ENCODE measurements around the gene MRM3.
"Not testable (repeated sequence)": the region's sequence is repeated elsewhere in the genome, so short reads cannot be mapped to it uniquely, and the experiment has no call there.

Gene MRM3, protein sequence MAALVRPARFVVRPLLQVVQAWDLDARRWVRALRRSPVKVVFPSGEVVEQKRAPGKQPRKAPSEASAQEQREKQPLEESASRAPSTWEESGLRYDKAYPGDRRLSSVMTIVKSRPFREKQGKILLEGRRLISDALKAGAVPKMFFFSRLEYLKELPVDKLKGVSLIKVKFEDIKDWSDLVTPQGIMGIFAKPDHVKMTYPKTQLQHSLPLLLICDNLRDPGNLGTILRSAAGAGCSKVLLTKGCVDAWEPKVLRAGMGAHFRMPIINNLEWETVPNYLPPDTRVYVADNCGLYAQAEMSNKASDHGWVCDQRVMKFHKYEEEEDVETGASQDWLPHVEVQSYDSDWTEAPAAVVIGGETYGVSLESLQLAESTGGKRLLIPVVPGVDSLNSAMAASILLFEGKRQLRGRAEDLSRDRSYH

DNA sequence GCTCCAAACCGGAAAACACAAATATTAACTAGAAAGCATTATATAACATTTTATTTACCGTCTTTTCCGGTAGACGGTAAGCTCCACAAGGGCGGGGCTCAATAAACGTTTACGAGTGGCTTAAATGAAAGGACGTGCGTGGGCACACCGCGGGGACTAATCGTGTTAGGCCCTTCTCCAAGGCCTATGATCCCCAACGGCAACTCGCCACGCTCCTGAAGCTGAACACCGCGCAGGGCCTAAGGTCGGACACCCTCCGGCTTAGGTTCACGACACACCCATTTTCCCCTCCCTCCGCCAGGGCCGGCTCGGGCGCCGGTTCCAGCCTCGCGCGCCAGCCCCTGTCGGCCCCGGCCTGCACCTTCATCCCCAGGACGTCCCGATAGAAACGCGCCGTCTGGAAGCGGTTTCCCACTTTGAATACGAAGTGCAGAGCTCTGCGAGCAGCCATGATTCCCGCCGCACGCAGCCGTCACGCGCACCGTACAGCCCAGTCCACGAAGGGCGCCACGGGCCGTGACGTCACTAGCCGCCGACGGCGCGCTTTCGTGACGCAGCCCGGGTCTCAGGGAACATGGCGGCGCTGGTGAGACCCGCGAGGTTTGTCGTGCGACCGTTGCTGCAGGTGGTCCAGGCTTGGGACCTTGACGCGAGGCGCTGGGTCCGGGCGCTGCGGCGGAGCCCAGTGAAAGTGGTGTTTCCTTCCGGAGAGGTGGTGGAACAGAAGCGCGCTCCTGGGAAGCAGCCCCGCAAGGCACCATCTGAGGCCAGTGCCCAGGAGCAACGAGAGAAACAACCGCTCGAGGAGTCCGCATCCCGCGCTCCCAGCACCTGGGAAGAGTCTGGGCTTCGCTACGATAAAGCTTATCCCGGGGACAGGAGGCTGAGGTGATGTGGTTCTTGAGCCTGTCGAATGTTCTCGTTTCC lies at the start of gene MRM3, which contains the start of gene GLOD4:
TSS of gene MRM3 (plus strand) at position 549 of the 927 bp plus-strand sequence. CDS start at position 575, 26 bp downstream.
TSS of gene GLOD4 (minus strand) at position 476 of the 927 bp plus-strand sequence. CDS start at position 451, 25 bp downstream.
- peak; percentile 96 for DNase-seq (ENCODE audit: low read depth)

DNA sequence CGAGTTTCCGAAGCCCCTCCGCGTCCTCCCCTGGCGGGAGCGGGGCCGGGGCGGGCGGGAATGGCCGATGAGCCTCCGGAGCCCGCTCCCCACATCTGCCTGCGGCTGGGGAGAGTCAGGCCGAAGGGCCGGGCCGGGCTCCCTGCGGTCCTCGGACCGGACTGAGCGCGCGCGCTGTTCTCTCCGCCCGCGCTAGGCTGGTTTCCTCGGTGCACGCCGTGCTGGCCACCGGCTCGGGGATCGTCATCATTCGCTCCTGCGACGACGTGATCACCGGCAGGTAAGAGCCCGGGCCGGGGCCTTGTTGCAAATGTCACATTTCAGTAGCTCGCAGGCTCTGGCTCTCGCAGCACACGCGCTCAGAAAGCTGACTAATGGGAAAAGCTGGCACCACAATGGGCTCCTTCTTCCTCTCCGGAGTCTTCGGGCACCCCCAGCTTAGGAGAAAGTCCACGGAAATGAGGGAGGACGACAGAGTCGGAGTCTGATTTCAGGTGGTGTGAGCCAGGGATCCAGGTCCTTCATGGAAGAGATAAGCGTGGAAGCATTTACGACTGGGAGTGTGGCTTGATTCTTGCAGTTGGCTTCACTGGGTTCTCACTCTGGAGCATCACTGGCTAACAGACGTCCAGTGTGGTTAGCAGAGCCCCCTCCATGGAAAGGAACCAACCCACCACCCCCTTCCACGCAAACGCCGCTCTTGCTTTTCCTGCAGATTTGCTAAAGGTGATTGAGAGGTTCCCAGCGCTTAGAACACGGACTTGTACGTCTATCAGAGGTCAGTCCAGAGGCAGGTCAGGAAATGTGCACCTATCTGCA lies 49.0 kb upstream of the MRM3 start:
- no peak for DNase-seq (ENCODE audit: low read depth)

DNA sequence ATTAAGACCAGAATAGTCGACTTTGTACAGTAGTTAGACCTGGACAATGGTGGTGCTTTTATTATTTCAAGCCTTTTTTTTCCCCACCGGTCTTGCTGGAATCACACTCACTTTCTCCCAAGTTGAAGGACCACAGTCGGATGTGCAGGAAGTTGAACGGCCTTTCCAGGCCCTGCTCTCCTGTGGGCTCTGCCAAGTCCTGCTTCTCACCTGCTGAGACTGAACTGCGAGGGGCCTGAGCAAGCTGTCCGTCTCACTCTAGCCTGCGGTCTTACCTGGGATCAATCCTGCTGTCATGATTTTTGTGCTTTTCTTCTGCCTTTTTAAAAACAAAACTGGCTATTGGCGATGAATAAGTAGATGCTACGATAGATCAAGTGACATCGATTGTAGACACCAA lies 48.4 kb upstream of the MRM3 start:
- no peak for DNase-seq (ENCODE audit: low read depth)

DNA sequence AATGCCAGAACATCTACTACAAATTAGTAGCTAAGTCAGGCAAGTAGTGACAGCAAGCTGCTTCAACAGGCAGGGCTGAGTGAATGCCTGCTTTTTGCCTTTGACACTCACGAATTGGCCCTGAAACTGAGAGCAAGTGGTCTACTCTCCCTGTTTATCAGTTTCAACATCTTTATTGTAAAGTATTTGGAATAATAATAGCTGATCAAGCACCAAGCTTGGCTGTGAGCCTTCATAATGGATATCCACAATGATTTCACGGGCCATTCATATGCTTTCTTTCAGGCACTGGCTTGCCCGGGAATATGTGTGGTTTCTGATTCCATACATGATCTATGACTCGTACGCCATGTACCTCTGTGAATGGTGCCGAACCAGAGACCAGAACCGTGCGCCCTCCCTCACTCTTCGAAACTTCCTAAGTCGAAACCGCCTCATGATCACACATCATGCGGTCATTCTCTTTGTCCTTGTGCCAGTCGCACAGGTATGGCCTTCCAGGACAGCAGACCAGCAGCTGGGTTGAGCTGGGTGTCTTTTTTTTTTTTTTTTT lies 44.5 kb upstream of the MRM3 start:
- DNase-seq (ENCODE audit: low read depth): no peak

DNA sequence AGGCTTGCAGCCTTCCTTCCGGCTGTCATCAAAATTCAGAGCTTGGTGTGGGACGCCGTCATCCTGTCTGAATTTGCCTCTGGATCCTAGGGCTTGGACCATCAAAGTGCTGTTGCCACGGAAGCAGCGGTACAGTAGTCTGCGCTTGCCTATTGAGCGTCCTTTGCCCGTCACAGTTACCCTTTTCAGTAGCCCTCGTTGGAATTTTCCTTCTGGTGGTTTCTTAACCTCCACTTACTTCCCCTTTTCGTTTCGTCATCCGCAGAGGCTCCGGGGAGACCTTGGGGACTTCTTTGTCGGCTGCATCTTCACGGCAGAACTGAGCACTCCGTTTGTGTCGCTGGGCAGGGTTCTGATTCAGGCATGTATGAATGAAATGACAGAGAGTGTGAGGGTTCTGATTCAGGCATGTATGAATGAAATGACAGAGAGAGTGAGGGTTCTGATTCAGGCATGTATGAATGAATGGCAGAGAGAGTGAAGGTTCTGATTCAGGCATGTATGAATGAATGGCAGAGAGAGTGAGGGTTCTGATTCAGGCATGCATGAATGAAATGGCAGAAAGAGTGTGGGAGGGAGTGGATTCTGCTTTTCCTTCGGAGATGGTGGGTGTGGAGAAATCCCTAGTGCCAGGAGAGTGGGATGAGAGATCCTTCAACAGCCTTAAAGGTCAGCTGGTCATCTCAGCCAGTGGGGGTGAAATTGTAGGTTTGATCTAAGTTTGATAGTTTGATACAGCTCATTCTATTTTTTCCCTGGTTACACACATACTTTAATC lies 41.7 kb upstream of the MRM3 start:
- no peak for DNase-seq (ENCODE audit: low read depth)

DNA sequence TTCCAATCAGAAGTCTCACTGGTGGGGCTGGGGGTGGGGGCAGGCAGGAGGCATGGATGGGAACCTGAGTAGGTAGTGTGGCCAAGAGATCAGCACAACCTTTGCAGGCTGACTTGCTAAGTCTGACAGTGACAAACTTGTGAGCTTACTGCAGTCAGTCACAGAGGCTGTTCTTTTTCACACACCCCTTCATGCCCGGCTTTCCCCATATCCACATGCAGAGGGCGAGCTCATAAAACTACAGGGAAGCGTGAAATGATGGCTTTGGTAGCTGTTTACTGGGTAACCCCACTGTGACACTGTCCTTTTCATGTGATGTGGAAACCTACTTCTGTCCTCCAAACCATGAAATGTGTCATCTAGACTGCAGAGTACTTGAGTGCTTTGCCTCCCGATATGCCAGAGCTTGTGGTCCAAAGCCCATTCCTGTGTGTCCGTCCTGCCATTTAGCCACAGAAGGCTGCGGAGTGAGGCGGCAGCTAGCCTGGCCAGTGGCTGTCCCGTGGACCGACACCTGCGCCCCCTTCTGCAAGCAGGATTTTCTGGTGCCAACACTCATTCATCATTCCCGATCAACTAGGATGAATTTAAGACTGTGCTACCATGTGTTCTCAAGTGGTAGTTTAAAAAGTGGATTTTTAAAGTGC lies 39.9 kb upstream of the MRM3 start:
- no peak for DNase-seq (ENCODE audit: low read depth)

DNA sequence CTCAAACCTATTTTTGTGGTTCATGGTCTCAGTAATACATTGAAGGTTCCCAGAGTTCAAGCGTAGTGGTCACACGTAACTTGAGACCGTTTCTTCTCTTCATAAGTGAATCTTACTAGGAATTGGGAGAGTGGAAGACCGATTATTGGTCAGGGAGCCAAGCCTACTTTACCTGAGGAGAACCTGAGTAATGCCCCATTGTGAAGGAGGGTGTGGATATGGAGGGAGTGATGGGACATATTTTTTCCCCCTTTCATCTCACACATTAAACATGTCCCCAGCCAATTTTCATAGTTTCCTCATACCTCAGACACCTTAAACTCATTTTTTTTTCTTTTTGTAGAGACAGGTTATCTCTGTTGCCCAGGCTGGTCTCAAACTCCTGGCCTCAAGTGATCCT lies 39.0 kb upstream of the MRM3 start:
- DNase-seq (ENCODE audit: low read depth): no peak

DNA sequence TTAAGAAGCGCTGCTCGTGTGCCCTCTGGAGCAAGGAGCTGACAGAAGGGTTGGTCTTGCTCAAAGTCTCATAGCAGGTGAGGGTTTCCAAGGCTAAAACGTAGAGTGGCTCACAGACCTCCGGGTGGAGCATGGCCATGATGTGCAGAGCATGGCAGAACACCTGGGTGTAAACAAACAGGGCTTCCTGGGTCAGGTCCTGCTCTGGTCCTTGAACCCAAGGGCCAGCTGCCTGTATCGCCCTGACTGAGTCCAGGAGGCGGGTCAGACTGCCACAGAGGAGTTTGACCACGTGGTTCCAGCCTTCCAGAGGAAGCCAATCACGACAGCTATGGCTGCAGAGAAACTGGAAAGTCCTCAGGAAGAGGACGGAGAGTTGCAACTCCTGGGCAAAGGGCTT lies 37.2 kb upstream of the MRM3 start:
- DNase-seq (ENCODE audit: low read depth): no peak

DNA sequence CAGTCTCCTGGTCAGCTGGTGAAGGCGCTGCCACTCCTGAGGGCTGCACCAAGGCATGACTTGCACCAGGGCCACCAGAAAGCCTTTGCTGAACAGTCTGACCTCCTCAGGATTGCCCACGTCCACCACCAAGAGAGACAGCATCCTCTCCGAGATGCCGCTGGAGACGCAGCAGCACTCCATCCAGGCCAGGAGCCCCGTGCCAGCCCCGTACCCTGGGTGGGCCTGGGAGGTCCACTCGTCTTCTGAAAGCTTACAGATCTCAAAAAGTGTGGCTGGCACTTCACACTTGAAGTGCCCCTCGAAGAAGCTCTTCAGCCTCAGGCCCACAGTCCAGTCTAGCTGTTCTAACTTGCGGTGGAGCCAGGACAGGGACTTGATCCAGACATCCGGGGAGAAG lies 36.7 kb upstream of the MRM3 start:
- no peak for DNase-seq (ENCODE audit: low read depth)

DNA sequence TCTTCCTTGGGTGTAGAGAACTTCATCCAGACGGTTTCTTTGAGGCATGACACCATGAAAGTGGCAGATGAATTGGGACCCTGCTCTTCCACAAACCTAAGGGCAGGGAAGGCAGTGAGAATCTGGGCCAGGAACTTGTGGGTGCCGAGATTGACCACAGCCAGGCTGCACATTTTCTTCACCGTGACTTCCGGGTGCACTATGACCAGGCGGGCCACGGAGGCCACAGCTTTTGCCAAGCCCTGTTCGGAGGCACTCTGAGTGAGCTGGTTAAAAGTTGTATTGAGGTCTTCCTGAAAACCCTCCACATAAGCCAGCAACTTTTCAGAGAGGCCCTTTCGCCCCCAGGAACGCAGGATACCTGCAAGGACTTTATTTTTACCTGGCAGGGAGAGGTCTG lies 36.0 kb upstream of the MRM3 start:
- no peak for DNase-seq (ENCODE audit: low read depth)

DNA sequence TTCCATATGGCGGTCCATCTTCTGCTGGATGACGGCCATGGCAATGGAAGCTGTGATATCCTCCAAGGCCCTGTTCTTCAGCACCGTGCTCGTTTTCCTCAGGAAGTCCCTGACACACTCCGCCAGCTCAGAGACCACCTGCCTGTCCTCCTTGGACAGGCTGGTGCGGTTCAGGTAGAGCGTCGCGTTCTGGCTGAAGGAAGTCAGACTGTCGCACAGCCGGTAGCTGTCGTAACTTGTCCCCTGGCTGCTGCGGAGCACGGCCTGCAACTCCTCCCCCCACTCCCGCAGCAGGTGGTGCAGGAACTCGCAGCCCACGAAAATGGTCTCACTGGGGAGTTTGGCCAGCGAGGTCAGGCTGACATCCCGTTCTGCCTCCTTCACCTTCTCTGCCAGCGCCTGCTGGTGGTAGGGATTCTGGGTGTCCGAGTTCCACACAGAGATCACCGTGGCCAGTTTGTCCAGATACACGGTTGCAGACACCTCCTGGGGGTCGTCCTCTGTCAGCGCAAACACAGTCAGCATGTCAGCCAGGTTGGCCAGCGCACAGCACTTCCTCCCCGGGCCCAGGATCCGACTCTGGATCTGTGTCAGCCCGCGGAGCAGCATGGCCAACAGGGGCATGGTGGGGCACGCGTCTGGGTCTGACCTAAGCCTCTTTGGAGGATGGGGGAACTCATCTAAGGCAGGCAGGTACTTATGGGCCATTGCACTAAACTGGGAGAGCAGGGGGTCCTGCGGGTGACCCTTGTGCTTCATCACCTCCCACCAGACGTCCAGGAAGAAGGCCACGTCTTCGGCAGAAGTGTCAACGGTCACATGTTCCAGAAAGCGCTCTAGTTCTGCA lies 35.1 kb upstream of the MRM3 start:
- DNase-seq (ENCODE audit: low read depth): no peak

DNA sequence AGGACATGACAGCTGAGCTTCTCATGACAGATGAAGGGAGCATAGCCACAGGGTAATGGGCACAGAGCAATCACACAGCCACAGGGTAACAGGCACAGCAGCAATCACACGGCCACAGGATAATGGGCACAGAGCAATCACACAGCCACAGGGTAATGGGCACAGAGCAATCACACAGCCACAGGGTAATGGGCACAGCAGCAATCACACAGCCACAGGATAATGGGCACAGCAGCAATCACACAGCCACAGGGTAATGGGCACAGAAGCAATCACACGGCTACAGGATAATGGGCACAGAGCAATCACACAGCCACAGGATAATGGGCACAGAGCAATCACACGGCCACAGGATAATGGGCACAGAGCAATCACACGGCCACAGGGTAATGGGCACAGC lies 33.5 kb upstream of the MRM3 start:
- not testable (repeated sequence) for DNase-seq (ENCODE audit: low read depth)

DNA sequence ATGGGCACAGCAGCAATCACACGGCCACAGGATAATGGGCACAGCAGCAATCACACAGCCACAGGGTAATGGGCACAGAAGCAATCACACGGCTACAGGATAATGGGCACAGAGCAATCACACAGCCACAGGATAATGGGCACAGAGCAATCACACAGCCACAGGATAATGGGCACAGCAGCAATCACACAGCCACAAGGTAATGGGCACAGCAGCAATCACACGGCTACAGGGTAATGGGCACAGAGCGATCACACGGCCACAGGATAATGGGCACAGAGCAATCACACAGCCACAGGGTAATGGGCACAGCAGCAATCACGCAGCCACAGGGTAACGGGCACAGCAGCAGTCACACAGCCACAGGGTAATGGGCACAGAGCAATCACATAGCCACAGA lies 32.8 kb upstream of the MRM3 start:
- DNase-seq (ENCODE audit: low read depth): not testable (repeated sequence)

DNA sequence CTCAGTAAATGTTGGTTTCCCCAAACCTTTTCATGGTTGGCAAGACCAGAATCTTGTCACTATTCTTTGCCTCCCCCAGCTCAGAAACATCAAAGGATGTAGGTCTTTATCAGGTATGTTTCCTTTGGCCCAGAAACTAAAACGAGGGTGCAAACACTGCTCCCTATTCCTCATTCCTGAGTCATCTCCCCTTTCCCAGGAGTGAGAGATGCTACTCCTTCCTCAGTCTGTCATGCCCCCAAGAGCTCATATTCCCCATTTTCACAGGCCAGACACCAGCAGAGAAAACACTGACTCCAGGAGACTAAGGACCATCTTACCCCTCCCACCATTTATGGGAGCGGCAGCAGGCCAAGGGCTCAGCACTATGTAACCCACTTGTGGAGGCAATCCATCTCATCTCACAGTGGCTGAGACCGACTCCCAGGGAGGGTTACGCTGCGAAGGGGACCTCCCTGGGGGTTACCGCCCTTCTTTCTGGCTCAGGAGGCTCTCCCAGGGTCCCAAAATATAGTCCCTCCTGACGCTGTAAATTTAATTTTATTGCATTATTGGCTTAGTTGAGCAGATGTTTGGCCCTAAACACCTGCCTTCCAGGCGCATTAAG lies 31.6 kb upstream of the MRM3 start:
- DNase-seq (ENCODE audit: low read depth): no peak

DNA sequence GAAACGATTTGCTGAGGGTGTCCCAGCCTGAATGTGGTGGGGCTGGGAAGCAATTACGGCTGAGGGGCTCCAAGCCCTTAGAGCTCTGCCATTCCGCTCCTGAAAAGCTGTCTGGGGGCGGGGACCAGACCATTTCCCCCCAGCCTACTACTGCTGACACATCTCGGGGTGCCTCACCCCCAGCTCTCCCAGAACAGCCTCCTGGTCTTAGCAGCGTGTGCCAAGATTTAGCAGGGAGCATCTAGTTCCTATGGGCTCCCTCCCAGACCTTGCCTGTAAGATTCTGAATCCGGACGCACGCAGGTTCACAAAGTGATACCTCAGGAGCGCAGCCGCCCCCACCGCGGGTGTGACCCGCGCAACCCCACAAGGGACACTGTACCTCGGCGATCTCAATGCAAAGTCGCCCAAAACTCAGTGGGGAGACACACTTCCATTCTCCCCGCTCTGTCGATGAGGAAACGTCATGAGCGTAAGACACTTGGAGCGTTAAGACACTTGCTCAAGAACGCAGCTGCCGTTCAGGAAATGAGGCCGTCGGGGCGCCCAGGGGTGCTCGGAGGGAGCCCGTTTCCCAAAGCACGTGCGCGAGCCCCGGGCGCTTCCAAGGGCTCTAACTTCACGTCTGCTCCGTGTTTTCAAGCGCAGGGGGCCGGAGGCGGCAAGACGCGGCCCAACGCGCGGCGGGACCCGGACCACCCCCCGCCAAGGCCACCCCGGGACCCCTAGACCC lies 30.7 kb upstream of the MRM3 start:
- peak; percentile 27 for DNase-seq (ENCODE audit: low read depth)

DNA sequence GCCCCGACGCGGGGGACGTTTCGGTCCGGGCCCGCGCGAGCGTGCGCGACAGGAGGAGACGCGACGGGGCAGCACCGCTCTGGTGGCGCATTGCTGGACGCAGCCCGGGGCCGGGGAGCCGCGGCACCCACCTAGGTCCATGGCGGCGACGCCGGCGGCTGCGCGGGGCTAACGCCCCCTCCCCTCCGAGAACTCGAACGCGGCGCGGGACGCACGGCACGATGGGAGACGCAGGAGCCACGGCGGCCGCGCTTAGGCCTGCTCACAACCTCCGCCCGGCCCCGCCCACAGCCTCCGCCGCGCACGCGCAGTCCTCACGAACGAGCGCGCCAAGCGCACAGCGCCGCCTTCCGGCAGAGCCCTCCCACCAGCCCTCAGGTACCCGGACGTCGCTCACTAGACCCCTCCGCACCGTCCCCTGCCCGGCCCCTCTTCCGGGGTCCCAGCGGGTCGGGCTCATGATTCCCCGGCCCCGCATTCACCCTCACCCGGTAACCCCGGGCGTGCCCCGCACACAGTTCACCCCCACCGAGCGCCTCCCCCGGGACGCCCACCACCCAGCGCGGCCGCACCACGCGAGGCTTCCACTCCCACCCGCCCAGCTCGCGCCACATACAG lies 30.0 kb upstream of the MRM3 start, which contains the start of gene GEMIN4:
TSS of gene GEMIN4 (minus strand) at position 263 of the 618 bp plus-strand sequence. CDS start at position 141, 122 bp downstream.
- DNase-seq (ENCODE audit: low read depth): peak; percentile 98

DNA sequence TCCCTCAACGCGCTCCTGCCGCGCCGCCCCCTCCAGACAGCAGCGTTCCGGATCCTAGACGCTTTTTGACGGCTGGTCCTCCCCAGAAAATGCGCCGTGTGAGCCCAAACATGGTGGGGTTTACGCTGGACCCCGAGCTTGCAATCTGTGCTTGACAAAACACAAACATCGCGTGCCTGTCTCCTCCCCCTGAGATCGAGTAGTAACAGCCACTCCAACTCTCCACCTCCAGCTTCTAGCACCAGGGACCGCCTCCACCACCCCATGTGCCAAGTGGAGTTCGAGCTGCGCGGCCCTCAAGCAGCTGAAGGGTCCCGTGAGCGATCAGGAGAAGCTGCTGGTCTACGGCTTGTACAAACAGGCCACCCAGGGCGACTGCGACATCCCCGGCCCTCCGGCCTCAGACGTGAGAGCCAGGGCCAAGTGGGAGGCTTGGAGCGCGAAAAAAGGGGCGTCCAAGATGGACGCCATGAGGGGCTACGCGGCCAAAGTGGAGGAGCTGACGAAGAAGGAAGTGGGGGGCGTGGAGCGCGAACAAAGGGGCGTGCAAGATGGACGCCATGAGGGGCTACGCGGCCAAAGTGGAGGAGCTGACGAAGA lies 29.4 kb upstream of the MRM3 start:
- peak; percentile 16 for DNase-seq (ENCODE audit: low read depth)

Data from stimulated activated CD8-positive, alpha-beta memory T cell treated with anti-CD3 and anti-CD28 coated beads, Interleukin-4, amount 100 ng/mL, for 24 hours (primary cell).